Stomach (tissue), 4 donors: ENCODE results near the gene NRG3.

ENCODE experiments used
- CTCF ChIP-seq, 7 experiments: fragments of 450-650 bp in 4 of 7; fragments of 200-600 bp in 3 of 7; sonication (generic) in 3 of 7; IDR thresholded peaks; one replicate each; pipeline ENCODE4 v1.5.1; 2016 to 2019; ENCODE audit warnings: antibody characterized with exemption in 7 of 7, control low read depth in 2 of 7, mild to moderate bottlenecking in 1 of 7
- EP300 ChIP-seq: sonication (generic); formaldehyde crosslinking; IDR thresholded peaks from one replicate; pipeline ENCODE4 v1.6.1; 2017; ENCODE audit warnings: antibody characterized with exemption
- POLR2A ChIP-seq, 4 donors: fragments of 450-650 bp; IDR thresholded peaks; one replicate each; pipeline ENCODE4 v1.6.1; 2016; ENCODE audit warnings: antibody characterized with exemption in 4 of 4, control low read depth in 2 of 4, mild to moderate bottlenecking in 1 of 4, moderate library complexity in 1 of 4

- TF ChIP-seq CTCF (IDR thresholded peaks at IDR 0.05) (no peak), POLR2A (IDR thresholded peaks at IDR 0.05) (no peak), EP300 (no peak)
Observed at GRCh38 chr10:81884856-81885255, 9.9 kb downstream of the NRG3 start.
